ENCODE data around the gene DMPK. TPM values are rescaled to one million over a fixed set of nuclear protein-coding genes. Genes with fewer than 3 reads are reported as not detected.
"Not testable (repeated sequence)": the region's sequence is repeated elsewhere in the genome, so short reads cannot be mapped to it uniquely, and the experiment has no call there.

The DMPK gene
- total and polyA plus RNA-seq, 2 donors (not counting 1 experiment from before 2014, with no cell fraction given), result 54.7 to 115 TPM

DNA sequence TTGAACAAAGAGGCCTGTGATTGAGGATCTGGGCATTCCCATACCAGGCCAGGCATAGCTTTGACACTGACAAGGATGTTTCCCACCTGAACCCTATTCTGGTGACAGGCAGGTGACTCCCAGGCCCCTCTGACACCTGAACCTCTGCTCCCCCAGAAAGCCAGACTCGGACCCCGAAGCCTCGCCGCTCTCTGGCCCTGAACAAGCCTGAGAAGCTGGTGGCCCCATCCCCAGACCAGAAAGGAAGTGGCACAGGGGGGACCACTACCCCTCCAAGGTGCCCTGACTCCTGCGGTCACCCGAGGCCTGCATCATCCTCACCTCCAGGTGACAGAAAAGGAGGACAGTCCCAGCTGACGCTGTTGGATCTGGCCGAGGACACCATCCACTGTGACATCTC is 28.0 kb downstream of the DMPK start:
- no peak for DNase-seq (ENCODE audit: low read depth in 2 of 2)
- Histone ChIP-seq H3K9ac (ENCODE audit: insufficient read depth, low read length) (no peak overlapping the region), H3K79me2 (ENCODE audit: control insufficient read depth, insufficient read depth, low read length) (no peaks in the 10 kb centered on the region), H3K27me3 (ENCODE audit: control insufficient read depth, insufficient read depth, low read length) (no peaks in the 10 kb centered on the region), H2AFZ (ENCODE audit: low read length) (no peak overlapping the region), H4K20me1 (ENCODE audit: control insufficient read depth, extremely low read depth, insufficient read depth, low read length) (no peaks in the 10 kb centered on the region), H3K4me1 (ENCODE audit: control insufficient read depth, extremely low read depth, insufficient read depth, low read length) (no peaks in the 10 kb centered on the region), H3K36me3 (ENCODE audit: control insufficient read depth, insufficient read depth, low read length) (no peaks in the 10 kb centered on the region), H3K27ac (ENCODE audit: insufficient read depth, low read length) (no peak overlapping the region), H3K4me3 (replicated peaks in 1 of 4; ENCODE audit: control extremely low read depth in 1 of 4, insufficient read depth in 1 of 4, low read depth in 3 of 4, low read length in 4 of 4) (no peak overlapping the region), H3K4me2 (ENCODE audit: extremely low read depth, insufficient read depth, low read length) (no peak overlapping the region), H3K9me3 (ENCODE audit: control insufficient read depth, insufficient read depth, low read depth, low read length) (no peaks in the 10 kb centered on the region)
- TF ChIP-seq EZH2 (IDR thresholded peaks at IDR 0.05; ENCODE audit: low read length, missing control alignments), result no peak
- TF ChIP-seq, protein P1, sequence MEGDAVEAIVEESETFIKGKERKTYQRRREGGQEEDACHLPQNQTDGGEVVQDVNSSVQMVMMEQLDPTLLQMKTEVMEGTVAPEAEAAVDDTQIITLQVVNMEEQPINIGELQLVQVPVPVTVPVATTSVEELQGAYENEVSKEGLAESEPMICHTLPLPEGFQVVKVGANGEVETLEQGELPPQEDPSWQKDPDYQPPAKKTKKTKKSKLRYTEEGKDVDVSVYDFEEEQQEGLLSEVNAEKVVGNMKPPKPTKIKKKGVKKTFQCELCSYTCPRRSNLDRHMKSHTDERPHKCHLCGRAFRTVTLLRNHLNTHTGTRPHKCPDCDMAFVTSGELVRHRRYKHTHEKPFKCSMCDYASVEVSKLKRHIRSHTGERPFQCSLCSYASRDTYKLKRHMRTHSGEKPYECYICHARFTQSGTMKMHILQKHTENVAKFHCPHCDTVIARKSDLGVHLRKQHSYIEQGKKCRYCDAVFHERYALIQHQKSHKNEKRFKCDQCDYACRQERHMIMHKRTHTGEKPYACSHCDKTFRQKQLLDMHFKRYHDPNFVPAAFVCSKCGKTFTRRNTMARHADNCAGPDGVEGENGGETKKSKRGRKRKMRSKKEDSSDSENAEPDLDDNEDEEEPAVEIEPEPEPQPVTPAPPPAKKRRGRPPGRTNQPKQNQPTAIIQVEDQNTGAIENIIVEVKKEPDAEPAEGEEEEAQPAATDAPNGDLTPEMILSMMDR (conservative IDR thresholded peaks at IDR 0.05 in 1 of 2, IDR thresholded peaks at IDR 0.05 in 1 of 2; ENCODE audit: low read depth in 1 of 2, low read length in 2 of 2), result no peak

DNA sequence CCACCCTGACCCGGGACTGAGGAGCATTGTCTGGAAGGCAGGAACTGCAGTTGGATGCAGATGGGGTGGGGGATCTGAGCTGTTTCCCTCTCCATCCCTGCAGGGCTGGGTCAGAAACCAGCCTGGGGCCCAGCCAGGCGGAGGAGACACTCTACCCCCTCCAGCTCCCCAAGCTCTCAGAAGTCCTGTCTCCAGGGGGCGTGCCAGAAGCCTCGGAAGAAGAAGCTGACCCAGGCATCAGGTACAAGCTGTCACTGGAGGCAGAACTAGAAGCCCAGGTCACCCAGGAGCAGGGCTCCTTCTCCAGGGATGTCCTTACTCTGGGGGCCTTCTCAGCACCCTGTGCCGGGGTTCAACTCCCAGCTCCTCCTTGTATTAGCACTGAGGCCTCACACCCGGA is 28.7 kb downstream of the DMPK start:
- H3K9me3 ChIP-seq (ENCODE audit: control insufficient read depth, insufficient read depth, low read depth, low read length), result no peaks in the 10 kb centered on the region

DNA sequence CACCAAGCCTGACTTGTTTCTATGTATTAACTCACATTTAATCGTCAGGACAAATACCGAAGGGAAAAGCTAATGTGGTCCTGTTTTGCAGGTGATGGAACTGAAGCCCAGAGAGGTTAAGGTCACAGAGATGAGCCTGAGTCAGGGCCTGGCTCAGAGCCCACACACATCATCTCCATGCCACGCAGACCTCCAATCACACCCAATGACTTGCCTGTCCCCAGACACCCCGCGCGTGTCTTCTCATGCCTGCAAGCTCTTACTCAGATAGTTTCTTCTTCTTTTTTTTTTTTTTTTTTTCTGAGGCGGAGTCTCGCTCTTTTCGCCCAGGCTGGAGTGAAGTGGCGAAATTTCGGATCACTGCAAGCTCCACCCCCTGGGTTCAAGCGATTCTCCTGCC is 29.7 kb downstream of the DMPK start:
- no peaks in the 10 kb centered on the region for H3K36me3 ChIP-seq (ENCODE audit: control insufficient read depth, insufficient read depth, low read length)
- no peak overlapping the region for H3K27ac ChIP-seq (ENCODE audit: insufficient read depth, low read length)
- no peak overlapping the region for H3K4me2 ChIP-seq (ENCODE audit: extremely low read depth, insufficient read depth, low read length)
- no peak overlapping the region for H3K4me3 ChIP-seq (replicated peaks in 1 of 4; ENCODE audit: control extremely low read depth in 1 of 4, insufficient read depth in 1 of 4, low read depth in 3 of 4, low read length in 4 of 4)
- no peak for TF ChIP-seq EZH2 (IDR thresholded peaks at IDR 0.05; ENCODE audit: low read length, missing control alignments)
- TF ChIP-seq, protein P1 (conservative IDR thresholded peaks at IDR 0.05 in 1 of 2, IDR thresholded peaks at IDR 0.05 in 1 of 2; ENCODE audit: low read depth in 1 of 2, low read length in 2 of 2), result no peak
- no peak overlapping the region for H2AFZ ChIP-seq (ENCODE audit: low read length)
- H3K27me3 ChIP-seq (ENCODE audit: control insufficient read depth, insufficient read depth, low read length), result no peaks in the 10 kb centered on the region
- no peaks in the 10 kb centered on the region for H3K9me3 ChIP-seq (ENCODE audit: control insufficient read depth, insufficient read depth, low read depth, low read length)
- DNase-seq (ENCODE audit: low read depth in 2 of 2), result no peak
- no peaks in the 10 kb centered on the region for H4K20me1 ChIP-seq (ENCODE audit: control insufficient read depth, extremely low read depth, insufficient read depth, low read length)
- H3K79me2 ChIP-seq (ENCODE audit: control insufficient read depth, insufficient read depth, low read length), result no peaks in the 10 kb centered on the region
- H3K4me1 ChIP-seq (ENCODE audit: control insufficient read depth, extremely low read depth, insufficient read depth, low read length), result no peaks in the 10 kb centered on the region
- H3K9ac ChIP-seq (ENCODE audit: insufficient read depth, low read length), result no peak overlapping the region

More for the DNA sequence above, 28.7 kb downstream of the DMPK start:
- no peaks in the 10 kb centered on the region for H3K79me2 ChIP-seq (ENCODE audit: control insufficient read depth, insufficient read depth, low read length)
- DNase-seq (ENCODE audit: low read depth in 2 of 2), result no peak
- no peaks in the 10 kb centered on the region for H3K27me3 ChIP-seq (ENCODE audit: control insufficient read depth, insufficient read depth, low read length)
- no peak for TF ChIP-seq EZH2 (IDR thresholded peaks at IDR 0.05; ENCODE audit: low read length, missing control alignments)
- TF ChIP-seq, protein P1 (conservative IDR thresholded peaks at IDR 0.05 in 1 of 2, IDR thresholded peaks at IDR 0.05 in 1 of 2; ENCODE audit: low read depth in 1 of 2, low read length in 2 of 2), result no peak
- H3K4me1 ChIP-seq (ENCODE audit: control insufficient read depth, extremely low read depth, insufficient read depth, low read length), result no peaks in the 10 kb centered on the region
- H3K27ac ChIP-seq (ENCODE audit: insufficient read depth, low read length), result no peak overlapping the region
- no peak overlapping the region for H2AFZ ChIP-seq (ENCODE audit: low read length)
- H3K9ac ChIP-seq (ENCODE audit: insufficient read depth, low read length), result no peak overlapping the region
- H4K20me1 ChIP-seq (ENCODE audit: control insufficient read depth, extremely low read depth, insufficient read depth, low read length), result no peaks in the 10 kb centered on the region
- no peak overlapping the region for H3K4me3 ChIP-seq (replicated peaks in 1 of 4; ENCODE audit: control extremely low read depth in 1 of 4, insufficient read depth in 1 of 4, low read depth in 3 of 4, low read length in 4 of 4)
- no peaks in the 10 kb centered on the region for H3K36me3 ChIP-seq (ENCODE audit: control insufficient read depth, insufficient read depth, low read length)
- no peak overlapping the region for H3K4me2 ChIP-seq (ENCODE audit: extremely low read depth, insufficient read depth, low read length)

DNA sequence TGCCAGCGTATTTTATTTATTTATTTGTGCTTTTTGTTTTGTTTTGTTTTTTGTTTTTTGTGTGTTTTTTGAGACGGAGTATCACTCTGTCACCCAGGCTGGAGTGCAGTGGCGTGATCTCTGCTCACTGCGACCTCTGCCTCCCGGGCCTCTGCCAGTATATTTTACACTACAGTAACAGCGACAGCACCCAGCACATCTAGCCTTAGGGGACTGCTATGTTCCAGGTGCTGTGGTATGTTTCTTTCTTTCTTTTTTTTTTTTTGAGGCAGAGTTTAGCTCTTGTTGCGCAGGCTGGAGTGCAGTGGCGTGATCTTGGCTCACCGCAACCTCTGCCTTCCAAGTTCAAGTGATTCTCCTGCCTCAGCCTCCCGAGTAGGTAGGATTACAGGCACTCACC is 30.8 kb downstream of the DMPK start:
- not testable (repeated sequence) for H3K4me3 ChIP-seq (replicated peaks in 1 of 4; ENCODE audit: control extremely low read depth in 1 of 4, insufficient read depth in 1 of 4, low read depth in 3 of 4, low read length in 4 of 4); H3K36me3 ChIP-seq (ENCODE audit: control insufficient read depth, insufficient read depth, low read length); H3K4me2 ChIP-seq (ENCODE audit: extremely low read depth, insufficient read depth, low read length); H3K27ac ChIP-seq (ENCODE audit: insufficient read depth, low read length); H3K9me3 ChIP-seq (ENCODE audit: control insufficient read depth, insufficient read depth, low read depth, low read length); DNase-seq (ENCODE audit: low read depth in 2 of 2); H4K20me1 ChIP-seq (ENCODE audit: control insufficient read depth, extremely low read depth, insufficient read depth, low read length); H3K4me1 ChIP-seq (ENCODE audit: control insufficient read depth, extremely low read depth, insufficient read depth, low read length); H3K79me2 ChIP-seq (ENCODE audit: control insufficient read depth, insufficient read depth, low read length); H2AFZ ChIP-seq (ENCODE audit: low read length); H3K27me3 ChIP-seq (ENCODE audit: control insufficient read depth, insufficient read depth, low read length); H3K9ac ChIP-seq (ENCODE audit: insufficient read depth, low read length)

All from fibroblast of lung (primary cell).